OCI-M1 (cell line): Measurements from ENCODE around the gene SLC33A1.
"Not testable (repeated sequence)": the region's sequence is repeated elsewhere in the genome, so short reads cannot be mapped to it uniquely, and the experiment has no call there.

ENCODE experiments used
- DNase-seq: peaks from one replicate; lab custom pipeline; 2025; lab: John Stamatoyannopoulos, UW

The SLC33A1 gene

DNA sequence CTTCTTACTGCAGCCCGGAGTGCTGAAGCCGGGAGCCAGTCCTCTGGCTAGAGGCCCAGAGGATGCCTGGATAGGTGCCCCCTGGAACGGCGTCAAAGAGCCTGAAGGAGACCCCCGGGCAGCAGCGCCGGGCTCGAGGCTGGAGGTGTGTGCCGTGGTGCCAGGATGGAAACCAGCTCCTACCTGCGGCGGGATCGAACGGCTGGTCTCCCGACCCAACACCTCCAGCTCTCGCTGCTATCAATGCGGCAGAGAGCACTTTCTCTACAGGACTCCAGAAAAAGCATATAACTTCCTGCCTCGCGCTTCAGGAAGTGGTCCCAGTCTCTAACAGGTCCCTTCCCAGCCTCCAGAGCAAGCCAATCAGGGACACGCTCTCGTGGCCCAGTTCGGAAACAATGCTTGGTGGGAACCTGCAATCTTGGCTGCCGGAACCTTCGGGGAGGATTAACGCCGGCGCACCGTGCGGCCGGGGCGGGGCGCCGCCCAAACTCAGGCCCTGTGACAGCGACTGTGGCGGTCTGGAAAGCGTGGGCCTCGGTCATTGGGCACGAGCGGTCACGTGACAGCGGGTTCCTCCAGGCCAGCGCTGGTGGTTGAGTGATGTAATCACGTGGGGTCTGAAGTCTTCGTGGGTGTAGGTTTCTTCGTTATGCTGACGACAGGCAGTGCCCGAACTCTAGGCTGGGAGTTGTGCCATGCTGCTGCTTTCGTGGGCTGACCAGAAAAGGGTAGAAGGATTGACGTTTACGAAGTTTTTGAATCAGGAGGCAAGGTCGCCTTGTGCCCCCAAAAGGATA lies at the start of gene SLC33A1:
Gene SLC33A1 (minus strand): TSS at position 287 of the 800 bp plus-strand sequence. CDS start 430 bp downstream, outside the sequence.
- peak; percentile 97 for DNase-seq

GRCh38 chr3:155895379-155895900 lies 41.2 kb upstream of the SLC33A1 start:
- DNase-seq: no peak

GRCh38 chr3:155891321-155891720 lies 37.1 kb upstream of the SLC33A1 start:
- no peak for DNase-seq

DNA sequence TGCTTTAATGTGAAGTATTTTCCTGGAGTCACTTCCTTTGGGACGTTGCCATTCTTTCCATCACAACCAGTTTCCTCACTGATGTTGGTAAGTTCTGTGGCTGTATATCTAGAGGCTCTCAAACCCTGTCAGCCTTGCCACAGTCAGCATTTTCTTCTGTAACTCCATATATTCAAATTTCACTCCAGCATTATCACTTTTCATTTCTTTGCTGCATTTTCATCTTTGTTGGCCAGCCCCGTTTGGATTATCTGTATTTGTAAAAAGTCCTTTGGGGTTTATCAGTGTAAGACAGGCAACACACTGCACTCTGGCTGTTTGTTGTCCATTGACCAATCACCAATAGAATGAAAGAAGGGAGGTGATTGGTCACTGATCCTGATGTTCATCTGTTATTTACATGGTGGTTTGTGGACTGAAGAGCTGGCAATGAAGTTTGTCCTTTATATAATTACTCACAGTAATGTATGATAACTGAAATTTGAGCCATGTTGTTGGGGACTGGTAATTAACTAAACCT lies 36.5 kb upstream of the SLC33A1 start:
- peak; percentile 92 for DNase-seq

DNA sequence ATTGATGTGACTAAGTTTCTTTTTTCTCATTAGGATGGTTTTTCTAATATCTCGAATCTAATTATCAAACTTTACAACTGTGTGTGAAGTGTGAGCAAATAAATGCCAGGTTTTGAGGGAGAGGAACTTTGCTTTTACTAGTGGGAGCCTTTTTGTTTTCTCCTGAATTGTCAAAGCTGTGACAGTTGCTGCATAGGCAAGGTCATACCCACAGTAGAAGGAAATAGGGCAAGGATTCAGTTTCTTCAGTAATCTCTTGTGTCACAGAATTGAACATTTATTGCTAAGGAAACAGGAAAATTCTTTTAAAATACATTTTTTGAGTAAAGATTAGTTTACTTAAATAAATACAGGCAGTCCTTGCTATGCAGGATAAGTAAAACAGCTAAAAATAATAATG lies 35.7 kb upstream of the SLC33A1 start:
- peak; percentile 38 for DNase-seq

- DNase-seq: no peak
These were observed 35.0 kb upstream of the SLC33A1 start for GRCh38 chr3:155889212-155889611.

DNA sequence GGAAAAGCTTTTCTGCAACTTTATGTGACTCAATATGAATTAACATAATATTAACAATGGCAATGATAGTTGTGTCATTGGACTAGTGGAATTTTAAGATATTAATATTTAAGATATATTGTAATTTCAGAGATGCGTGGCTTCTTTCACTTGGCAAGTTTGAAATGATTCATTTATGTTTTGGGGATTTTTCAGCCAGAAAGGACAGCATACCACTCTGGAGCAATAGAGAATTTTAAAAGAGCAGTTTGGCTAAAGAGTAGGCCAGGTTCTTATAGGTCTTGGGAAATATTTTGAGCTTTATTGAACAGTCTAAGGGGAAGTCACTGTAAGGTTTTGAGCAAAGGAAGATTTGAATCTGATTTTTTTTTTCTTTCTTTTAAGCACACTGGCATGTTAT lies 32.7 kb upstream of the SLC33A1 start:
- DNase-seq: no peak

DNA sequence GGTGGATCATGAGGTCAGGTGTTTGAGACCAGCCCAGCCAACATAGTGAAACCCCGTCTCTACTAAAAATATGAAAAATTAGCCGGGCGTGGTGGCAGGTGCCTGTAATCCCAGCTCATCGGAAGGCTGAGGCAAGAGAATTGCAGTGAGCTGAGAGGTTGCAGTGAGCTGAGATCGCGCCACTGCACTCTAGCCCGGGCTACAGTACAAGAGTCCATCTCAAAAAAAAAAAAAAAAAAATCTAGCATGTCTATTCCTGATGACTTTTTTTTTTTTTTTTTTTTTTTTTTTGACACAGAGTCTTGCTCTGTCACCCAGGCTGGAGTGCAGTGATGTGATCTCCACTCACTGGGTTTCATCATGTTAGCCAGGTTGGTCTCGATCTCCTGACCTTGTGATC lies 32.1 kb upstream of the SLC33A1 start:
- DNase-seq: not testable (repeated sequence)

DNA sequence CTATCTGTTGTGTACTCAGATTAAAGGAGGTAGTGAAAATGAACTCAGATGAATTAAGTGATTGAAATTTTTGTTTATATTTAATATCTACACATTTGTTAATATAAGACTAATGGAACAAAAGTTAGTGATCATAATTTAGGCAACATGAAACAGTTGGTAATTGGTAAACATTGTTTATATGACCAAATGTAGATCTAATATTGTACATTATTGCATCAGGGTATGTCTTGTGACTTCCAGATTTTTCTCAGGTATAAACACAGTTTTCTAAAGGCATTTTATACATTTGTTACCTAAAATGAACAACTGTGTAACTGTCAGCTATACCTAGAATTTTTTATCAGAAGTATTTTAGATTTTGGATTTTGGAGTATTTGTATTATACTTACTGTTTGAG lies 31.1 kb upstream of the SLC33A1 start:
- peak; percentile 16 for DNase-seq

DNA sequence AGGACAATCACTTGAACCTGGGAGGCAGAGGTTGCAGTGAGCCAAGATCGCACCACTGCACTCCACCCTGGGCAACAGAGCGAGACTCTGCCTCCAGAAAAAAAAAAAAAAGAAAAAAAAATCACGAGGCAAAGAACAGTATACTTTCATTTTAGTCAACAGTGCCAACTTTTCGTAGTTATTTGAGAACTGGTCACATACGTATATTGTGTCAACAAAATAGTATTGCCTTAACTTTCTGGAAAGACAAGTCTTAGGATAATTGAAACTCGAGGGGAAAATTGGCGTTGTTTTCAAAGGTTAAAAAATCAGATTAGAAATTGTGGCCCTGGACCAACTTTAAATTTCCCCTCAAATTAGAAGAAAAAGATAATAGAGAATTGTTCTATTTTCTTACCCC lies 30.1 kb upstream of the SLC33A1 start:
- no peak for DNase-seq

GRCh38 chr3:155880286-155880685 lies 26.1 kb upstream of the SLC33A1 start:
- no peak for DNase-seq

DNA sequence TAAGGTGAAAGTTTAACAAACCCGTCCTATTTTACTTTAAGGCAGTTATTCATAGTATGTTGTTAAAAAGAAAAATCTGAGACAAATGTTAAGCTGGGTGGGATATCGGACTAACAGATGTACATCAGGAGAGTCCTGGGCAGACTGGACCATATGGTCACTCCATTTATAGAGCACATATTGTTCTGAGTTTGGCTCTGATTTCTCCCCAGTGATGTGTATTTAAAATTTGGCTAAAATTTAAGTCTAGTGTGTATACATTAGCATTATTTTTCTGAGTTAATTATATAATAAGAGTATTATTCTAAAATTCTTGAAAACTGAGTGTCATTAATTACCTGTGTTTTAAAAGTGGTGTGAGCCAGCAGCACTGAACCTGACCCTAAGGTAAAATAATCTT lies 22.3 kb upstream of the SLC33A1 start:
- DNase-seq: no peak

DNA sequence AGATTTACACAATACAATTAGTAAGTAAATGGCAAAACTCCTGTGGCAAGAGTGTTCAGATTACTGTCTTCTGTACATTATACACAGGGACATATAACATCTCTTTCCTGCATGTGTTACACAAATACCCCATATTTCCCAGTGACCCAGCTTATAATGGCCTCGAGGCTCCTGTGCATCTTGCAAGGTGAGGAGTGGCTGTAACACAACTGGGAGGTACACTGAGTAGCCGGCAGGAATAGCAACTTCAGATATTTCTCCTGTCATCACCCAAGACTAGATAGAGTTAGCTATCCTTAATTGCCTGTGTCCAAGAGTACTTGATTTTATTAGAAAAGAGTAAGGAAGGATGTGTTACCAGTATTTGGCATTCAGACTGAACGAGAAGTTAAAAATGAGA lies 21.8 kb upstream of the SLC33A1 start:
- DNase-seq: no peak

- peak; percentile 10 for DNase-seq
These were observed 18.8 kb upstream of the SLC33A1 start for GRCh38 chr3:155872904-155873646.

- peak; percentile 56 for DNase-seq
These were observed 17.5 kb upstream of the SLC33A1 start for GRCh38 chr3:155871746-155872158.

DNA sequence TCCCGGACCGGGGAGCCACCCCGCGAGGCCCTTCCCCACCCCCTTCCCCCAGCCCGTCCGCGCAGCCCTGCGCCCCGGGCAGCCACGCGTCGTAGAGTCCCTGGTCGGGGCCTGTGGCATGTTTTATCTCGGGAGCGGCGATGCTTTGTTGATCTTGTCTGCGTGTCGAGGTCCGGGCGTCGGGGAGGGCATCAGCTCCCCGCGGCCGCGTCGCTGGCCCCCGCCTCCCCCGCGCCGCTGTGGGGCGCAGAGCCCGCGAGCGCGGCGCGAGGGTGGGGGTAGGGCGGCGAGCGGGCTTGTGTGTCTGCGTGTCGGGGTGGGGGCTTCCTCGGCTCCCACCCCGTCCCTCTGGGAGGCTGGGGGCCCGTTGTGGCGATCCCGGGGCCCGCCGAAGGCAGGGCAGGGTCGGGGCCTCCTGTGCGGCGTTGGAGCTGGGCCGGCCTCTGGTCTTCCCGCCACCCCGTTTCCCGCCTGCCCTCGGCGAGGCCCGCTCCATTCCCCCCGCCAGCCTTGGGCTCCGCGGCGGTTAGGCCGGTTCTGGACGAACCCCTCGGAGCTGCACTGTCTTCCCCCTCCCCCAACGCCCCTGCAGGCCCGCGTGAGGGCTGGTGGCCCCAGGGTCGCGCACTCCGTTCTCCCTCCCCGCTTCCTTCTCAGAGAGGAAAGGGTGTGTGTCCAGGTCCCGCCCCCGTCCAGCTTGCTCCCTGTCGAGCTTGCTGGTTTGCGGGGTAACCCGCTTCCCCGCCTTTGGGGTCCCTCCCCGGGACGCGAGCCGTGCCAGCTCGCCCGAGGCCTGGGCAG lies 16.9 kb upstream of the SLC33A1 start:
- peak; percentile 56 for DNase-seq

GRCh38 chr3:155870133-155870944 lies 16.1 kb upstream of the SLC33A1 start, which contains the start of gene GMPS:
GMPS (plus strand) TSS chr3:155870650; CDS start chr3:155870871, 221 bp downstream.
- peak; percentile 94 for DNase-seq

DNA sequence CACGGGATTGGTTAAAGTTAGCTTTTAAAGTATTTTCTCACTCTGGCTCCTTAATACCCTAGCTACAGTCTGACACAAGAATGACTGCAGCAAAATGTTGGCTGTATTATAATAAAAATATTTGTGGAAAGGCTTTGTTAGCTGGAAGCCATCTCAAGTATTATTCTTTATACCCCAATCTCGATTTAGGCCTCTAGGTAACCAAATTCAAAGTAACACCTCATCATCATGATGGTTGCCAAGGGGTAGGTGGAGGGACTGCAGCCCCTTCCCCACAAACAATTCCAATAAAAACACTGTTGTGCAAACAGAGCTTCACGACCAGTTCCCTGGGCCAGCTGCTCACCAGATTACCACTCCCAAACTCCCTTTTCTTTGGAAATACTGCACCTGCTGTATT lies 15.5 kb upstream of the SLC33A1 start:
- no peak for DNase-seq

DNA sequence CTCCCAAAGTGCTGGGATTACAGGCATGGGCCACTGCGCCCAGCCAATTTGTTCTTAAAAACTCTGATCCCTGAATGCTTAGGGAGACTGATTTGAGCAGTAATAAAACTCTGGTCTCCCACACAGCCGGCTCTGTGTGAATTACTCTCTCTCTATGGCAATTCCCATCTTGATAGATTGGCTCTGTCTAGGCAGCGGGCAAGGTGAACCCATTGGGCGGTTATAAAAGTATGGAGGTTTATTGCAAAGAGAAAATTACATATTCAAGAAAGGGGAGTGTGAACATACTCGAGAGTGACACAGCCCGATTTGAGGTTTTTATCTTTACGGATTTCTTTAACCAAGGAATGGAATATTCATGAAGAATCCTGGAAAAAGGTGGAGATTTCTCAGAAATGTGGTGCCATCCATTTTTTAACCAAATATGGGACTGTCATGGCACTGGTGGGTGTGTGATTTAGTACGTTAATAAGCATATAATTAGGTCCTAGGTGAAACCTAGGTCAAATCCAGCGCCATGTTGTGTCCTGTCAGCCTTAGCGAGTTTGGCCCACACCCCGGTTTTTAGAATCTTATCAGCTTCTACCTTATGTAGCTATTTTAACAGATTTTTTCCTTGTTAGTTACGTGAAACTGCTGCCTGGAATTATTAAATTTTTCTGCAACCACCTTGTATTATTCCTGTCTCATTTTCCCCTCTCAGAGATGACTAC lies 9.0 kb upstream of the SLC33A1 start:
- DNase-seq: peak; percentile 16

- DNase-seq: peak; percentile 22
These were observed 8.2 kb upstream of the SLC33A1 start for GRCh38 chr3:155862290-155862982.
